ENCODE data around the gene MTM1. TPM values are rescaled to one million over a fixed set of nuclear protein-coding genes. Genes with fewer than 3 reads are reported as not detected.

Gene MTM1
- total and polyA plus RNA-seq, 9 of the 15 experiments (the other 6 are each of a cell fraction or from before 2014, with no cell fraction given): 5.6 to 13.3 (median 9.5) TPM

DNA sequence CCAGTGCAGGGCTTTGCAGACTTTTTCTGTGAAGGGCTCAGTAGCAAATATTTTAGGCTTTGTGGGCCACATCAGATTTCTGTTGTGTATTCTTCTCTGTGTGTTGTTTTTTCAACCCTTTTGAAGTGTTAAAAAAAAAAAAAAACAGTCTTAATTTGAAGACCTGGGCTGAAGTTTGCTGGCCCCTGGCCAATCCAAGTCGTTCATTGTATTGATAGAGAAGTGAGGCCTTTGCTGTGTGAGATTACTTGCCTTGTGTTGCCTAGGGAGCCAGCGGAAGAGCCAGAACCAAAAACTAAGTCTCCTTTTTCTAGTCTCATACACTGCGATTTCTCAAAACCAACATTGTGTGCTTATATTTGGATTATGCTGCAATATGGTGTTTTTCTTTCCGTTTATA is 46.9 kb downstream of the MTM1 start (continued):
- TF ChIP-seq, protein P1, sequence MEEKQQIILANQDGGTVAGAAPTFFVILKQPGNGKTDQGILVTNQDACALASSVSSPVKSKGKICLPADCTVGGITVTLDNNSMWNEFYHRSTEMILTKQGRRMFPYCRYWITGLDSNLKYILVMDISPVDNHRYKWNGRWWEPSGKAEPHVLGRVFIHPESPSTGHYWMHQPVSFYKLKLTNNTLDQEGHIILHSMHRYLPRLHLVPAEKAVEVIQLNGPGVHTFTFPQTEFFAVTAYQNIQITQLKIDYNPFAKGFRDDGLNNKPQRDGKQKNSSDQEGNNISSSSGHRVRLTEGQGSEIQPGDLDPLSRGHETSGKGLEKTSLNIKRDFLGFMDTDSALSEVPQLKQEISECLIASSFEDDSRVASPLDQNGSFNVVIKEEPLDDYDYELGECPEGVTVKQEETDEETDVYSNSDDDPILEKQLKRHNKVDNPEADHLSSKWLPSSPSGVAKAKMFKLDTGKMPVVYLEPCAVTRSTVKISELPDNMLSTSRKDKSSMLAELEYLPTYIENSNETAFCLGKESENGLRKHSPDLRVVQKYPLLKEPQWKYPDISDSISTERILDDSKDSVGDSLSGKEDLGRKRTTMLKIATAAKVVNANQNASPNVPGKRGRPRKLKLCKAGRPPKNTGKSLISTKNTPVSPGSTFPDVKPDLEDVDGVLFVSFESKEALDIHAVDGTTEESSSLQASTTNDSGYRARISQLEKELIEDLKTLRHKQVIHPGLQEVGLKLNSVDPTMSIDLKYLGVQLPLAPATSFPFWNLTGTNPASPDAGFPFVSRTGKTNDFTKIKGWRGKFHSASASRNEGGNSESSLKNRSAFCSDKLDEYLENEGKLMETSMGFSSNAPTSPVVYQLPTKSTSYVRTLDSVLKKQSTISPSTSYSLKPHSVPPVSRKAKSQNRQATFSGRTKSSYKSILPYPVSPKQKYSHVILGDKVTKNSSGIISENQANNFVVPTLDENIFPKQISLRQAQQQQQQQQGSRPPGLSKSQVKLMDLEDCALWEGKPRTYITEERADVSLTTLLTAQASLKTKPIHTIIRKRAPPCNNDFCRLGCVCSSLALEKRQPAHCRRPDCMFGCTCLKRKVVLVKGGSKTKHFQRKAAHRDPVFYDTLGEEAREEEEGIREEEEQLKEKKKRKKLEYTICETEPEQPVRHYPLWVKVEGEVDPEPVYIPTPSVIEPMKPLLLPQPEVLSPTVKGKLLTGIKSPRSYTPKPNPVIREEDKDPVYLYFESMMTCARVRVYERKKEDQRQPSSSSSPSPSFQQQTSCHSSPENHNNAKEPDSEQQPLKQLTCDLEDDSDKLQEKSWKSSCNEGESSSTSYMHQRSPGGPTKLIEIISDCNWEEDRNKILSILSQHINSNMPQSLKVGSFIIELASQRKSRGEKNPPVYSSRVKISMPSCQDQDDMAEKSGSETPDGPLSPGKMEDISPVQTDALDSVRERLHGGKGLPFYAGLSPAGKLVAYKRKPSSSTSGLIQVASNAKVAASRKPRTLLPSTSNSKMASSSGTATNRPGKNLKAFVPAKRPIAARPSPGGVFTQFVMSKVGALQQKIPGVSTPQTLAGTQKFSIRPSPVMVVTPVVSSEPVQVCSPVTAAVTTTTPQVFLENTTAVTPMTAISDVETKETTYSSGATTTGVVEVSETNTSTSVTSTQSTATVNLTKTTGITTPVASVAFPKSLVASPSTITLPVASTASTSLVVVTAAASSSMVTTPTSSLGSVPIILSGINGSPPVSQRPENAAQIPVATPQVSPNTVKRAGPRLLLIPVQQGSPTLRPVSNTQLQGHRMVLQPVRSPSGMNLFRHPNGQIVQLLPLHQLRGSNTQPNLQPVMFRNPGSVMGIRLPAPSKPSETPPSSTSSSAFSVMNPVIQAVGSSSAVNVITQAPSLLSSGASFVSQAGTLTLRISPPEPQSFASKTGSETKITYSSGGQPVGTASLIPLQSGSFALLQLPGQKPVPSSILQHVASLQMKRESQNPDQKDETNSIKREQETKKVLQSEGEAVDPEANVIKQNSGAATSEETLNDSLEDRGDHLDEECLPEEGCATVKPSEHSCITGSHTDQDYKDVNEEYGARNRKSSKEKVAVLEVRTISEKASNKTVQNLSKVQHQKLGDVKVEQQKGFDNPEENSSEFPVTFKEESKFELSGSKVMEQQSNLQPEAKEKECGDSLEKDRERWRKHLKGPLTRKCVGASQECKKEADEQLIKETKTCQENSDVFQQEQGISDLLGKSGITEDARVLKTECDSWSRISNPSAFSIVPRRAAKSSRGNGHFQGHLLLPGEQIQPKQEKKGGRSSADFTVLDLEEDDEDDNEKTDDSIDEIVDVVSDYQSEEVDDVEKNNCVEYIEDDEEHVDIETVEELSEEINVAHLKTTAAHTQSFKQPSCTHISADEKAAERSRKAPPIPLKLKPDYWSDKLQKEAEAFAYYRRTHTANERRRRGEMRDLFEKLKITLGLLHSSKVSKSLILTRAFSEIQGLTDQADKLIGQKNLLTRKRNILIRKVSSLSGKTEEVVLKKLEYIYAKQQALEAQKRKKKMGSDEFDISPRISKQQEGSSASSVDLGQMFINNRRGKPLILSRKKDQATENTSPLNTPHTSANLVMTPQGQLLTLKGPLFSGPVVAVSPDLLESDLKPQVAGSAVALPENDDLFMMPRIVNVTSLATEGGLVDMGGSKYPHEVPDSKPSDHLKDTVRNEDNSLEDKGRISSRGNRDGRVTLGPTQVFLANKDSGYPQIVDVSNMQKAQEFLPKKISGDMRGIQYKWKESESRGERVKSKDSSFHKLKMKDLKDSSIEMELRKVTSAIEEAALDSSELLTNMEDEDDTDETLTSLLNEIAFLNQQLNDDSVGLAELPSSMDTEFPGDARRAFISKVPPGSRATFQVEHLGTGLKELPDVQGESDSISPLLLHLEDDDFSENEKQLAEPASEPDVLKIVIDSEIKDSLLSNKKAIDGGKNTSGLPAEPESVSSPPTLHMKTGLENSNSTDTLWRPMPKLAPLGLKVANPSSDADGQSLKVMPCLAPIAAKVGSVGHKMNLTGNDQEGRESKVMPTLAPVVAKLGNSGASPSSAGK (IDR thresholded peaks at IDR 0.05): no peak
- TF ChIP-seq FOXM1 (IDR thresholded peaks at IDR 0.05; ENCODE audit: low read depth): no peak
- TF ChIP-seq FOXM1 (CRISPR knock-in tag; IDR thresholded peaks at IDR 0.05; ENCODE audit: low read depth): no peak
- no peak for TF ChIP-seq MCM7 (IDR thresholded peaks at IDR 0.05)
- TF ChIP-seq, protein P2, sequence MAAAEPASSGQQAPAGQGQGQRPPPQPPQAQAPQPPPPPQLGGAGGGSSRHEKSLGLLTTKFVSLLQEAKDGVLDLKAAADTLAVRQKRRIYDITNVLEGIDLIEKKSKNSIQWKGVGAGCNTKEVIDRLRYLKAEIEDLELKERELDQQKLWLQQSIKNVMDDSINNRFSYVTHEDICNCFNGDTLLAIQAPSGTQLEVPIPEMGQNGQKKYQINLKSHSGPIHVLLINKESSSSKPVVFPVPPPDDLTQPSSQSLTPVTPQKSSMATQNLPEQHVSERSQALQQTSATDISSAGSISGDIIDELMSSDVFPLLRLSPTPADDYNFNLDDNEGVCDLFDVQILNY (CRISPR knock-in tag; IDR thresholded peaks at IDR 0.05): no peak
- TF ChIP-seq SFPQ (IDR thresholded peaks at IDR 0.05; ENCODE audit: low read depth, low read length): no peak
- no peak for TF ChIP-seq MEF2D (tag; conservative IDR thresholded peaks at IDR 0.05; ENCODE audit: low read depth)
- no peak for TF ChIP-seq BCL6 (CRISPR knock-in tag; IDR thresholded peaks at IDR 0.05)
- TF ChIP-seq, protein P3, sequence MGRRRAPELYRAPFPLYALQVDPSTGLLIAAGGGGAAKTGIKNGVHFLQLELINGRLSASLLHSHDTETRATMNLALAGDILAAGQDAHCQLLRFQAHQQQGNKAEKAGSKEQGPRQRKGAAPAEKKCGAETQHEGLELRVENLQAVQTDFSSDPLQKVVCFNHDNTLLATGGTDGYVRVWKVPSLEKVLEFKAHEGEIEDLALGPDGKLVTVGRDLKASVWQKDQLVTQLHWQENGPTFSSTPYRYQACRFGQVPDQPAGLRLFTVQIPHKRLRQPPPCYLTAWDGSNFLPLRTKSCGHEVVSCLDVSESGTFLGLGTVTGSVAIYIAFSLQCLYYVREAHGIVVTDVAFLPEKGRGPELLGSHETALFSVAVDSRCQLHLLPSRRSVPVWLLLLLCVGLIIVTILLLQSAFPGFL (CRISPR knock-in tag; IDR thresholded peaks at IDR 0.05): no peak
